ENCODE data around the gene MRTO4. TPM values are rescaled to one million over a fixed set of nuclear protein-coding genes. Genes with fewer than 3 reads are reported as not detected.

The MRTO4 gene
- total and polyA plus RNA-seq, 2 of the 13 experiments (the other 11 are each of a cell fraction or from before 2014, with no cell fraction given) = 28.1 to 59.2 TPM

- peak; percentile 85; the same call in 1 of the 2 replicates for TF ChIP-seq ZNF275 (CRISPR knock-in tag; IDR thresholded peaks at IDR 0.05; ENCODE audit: borderline replicate concordance)
- TF ChIP-seq BCL3 (CRISPR knock-in tag; IDR thresholded peaks at IDR 0.05) = peak; percentile 75
- TF ChIP-seq ZNF441 (CRISPR knock-in tag; IDR thresholded peaks at IDR 0.05; ENCODE audit: borderline replicate concordance) = peak; percentile 98
- TF ChIP-seq RXRB (CRISPR knock-in tag; IDR thresholded peaks at IDR 0.05; ENCODE audit: borderline replicate concordance) = peak; percentile 79; the same call in 1 of the 2 replicates
- no peak for TF ChIP-seq ZNF616 (CRISPR knock-in tag; IDR thresholded peaks at IDR 0.05; ENCODE audit: low read depth)
- peak; percentile 72; the same call in 1 of the 2 replicates for TF ChIP-seq HMGXB3 (CRISPR knock-in tag; IDR thresholded peaks at IDR 0.05; ENCODE audit: borderline replicate concordance)
- TF ChIP-seq EED (CRISPR knock-in tag; IDR thresholded peaks at IDR 0.05) = peak; percentile 76
- TF ChIP-seq RAD51 (IDR thresholded peaks at IDR 0.05; ENCODE audit: borderline replicate concordance) = no peak
- TF ChIP-seq RFX1 (IDR thresholded peaks at IDR 0.05) = no peak
- no peak for TF ChIP-seq SNRNP70 (IDR thresholded peaks at IDR 0.05; ENCODE audit: low read depth, low read length)
- TF ChIP-seq NR2C2 (CRISPR knock-in tag; IDR thresholded peaks at IDR 0.05; ENCODE audit: borderline replicate concordance) = peak; percentile 97
- peak; percentile 75; the same call in 1 of the 2 replicates for TF ChIP-seq GFI1 (CRISPR knock-in tag; IDR thresholded peaks at IDR 0.05; ENCODE audit: borderline replicate concordance)
- no peak for TF ChIP-seq ZNF550 (CRISPR knock-in tag; IDR thresholded peaks at IDR 0.05; ENCODE audit: borderline replicate concordance)
- TF ChIP-seq ZBTB21 (CRISPR knock-in tag; IDR thresholded peaks at IDR 0.05) = peak; percentile 99
- peak; percentile 54; the same call in 1 of the 2 replicates for TF ChIP-seq NFYC (CRISPR knock-in tag; IDR thresholded peaks at IDR 0.05)
- peak; percentile 54; the same call in 1 of the 2 replicates for TF ChIP-seq ZNF572 (CRISPR knock-in tag; IDR thresholded peaks at IDR 0.05)
- peak; percentile 84; the same call in 1 of the 2 replicates for TF ChIP-seq ZNF772 (CRISPR knock-in tag; IDR thresholded peaks at IDR 0.05)
- TF ChIP-seq TBP (CRISPR knock-in tag; IDR thresholded peaks at IDR 0.05) = 0 out of 2 replicates have a peak, but pooled peaks have one; percentile 79
- no peak for TF ChIP-seq KLF9 (CRISPR knock-in tag; IDR thresholded peaks at IDR 0.05; ENCODE audit: low read depth)
- peak; percentile 61; the same call in 1 of the 2 replicates for TF ChIP-seq SP2 (CRISPR knock-in tag; IDR thresholded peaks at IDR 0.05)
- no peak for TF ChIP-seq NFIC (IDR thresholded peaks at IDR 0.05; ENCODE audit: low read length)
- no peak; the same call in 1 of the 2 replicates for TF ChIP-seq CHD4 (IDR thresholded peaks at IDR 0.05; ENCODE audit: borderline replicate concordance, low read length)
- peak; percentile 99 for TF ChIP-seq GABPB1 (CRISPR knock-in tag; IDR thresholded peaks at IDR 0.05)
These were observed 41.4 kb upstream of the MRTO4 start, which contains the start of gene UBR4 (continued) for GRCh38 chr1:19209990-19210771.
